HG02798 (cell line): ENCODE measurements around the gene RASSF1.

ENCODE experiments used
- ATAC-seq: cut with Tn5 transposase; IDR thresholded peaks from one replicate; pipeline ENCODE4 v1.9.1; 2021; ENCODE audit warnings: mild to moderate bottlenecking; ENCODE audit not compliant: unreplicated experiment, poor library complexity

RASSF1 gene

GRCh38 chr3:50326182-50326541 is 14.5 kb downstream of the RASSF1 start:
- ATAC-seq = no peak

- ATAC-seq = no peak
Measured at GRCh38 chr3:50325497-50326181, 15.0 kb downstream of the RASSF1 start.

GRCh38 chr3:50325113-50325480 is 15.5 kb downstream of the RASSF1 start:
- no peak for ATAC-seq

GRCh38 chr3:50324351-50325112 is 16.1 kb downstream of the RASSF1 start:
- no peak for ATAC-seq

- ATAC-seq = no peak
Measured at GRCh38 chr3:50323614-50324199, 16.9 kb downstream of the RASSF1 start.

GRCh38 chr3:50323092-50323600 is 17.5 kb downstream of the RASSF1 start:
- ATAC-seq = no peak

GRCh38 chr3:50322386-50323091 is 18.1 kb downstream of the RASSF1 start, which contains the start of gene HYAL2:
TSS of gene HYAL2 (minus strand) at chr3:50322745. CDS start at chr3:50320489, 2,256 bp downstream.
- ATAC-seq = no peak

- no peak for ATAC-seq
Measured at GRCh38 chr3:50322115-50322385, 18.6 kb downstream of the RASSF1 start.

- ATAC-seq = peak; percentile 83
Measured at GRCh38 chr3:50321336-50322114, 19.1 kb downstream of the RASSF1 start.

- peak; percentile 62 for ATAC-seq
Measured at GRCh38 chr3:50320853-50321335, 19.7 kb downstream of the RASSF1 start.

- ATAC-seq = no peak
Measured at GRCh38 chr3:50319894-50320625, 20.6 kb downstream of the RASSF1 start.

GRCh38 chr3:50319181-50319893 is 21.3 kb downstream of the RASSF1 start:
- ATAC-seq = no peak

- no peak for ATAC-seq
Measured at GRCh38 chr3:50318615-50319014, 22.0 kb downstream of the RASSF1 start.

- no peak for ATAC-seq
Measured at GRCh38 chr3:50318163-50318562, 22.5 kb downstream of the RASSF1 start.

- ATAC-seq = no peak
Measured at GRCh38 chr3:50317300-50317699, 23.3 kb downstream of the RASSF1 start.

GRCh38 chr3:50316657-50317242 is 23.9 kb downstream of the RASSF1 start:
- no peak for ATAC-seq

- ATAC-seq = no peak
Measured at GRCh38 chr3:50314816-50315215, 25.8 kb downstream of the RASSF1 start.

GRCh38 chr3:50314342-50314741 is 26.3 kb downstream of the RASSF1 start:
- ATAC-seq = no peak
